DOHH2 (cell line): ENCODE results near the gene PDIA2.

ENCODE experiments used
- H3F3A ChIP-seq: fragments of 200-600 bp; sonication (generic), shearing (Covaris generic); 2 replicates; pipeline ENCODE4 v1.6.0; 2016; ENCODE audit warnings: antibody characterized with exemption, mild to moderate bottlenecking; ENCODE audit not compliant: control insufficient read depth, insufficient read depth
- H3K27ac ChIP-seq: fragments of 200-600 bp; sonication (generic); 2 replicates; pipeline ENCODE4 v1.5.1; 2014; ENCODE audit warnings: low read depth, mild to moderate bottlenecking, low read length, moderate library complexity
- H3K27me3 ChIP-seq: fragments of 200-600 bp; sonication (generic); 2 replicates; pipeline ENCODE4 v1.6.1; 2014; ENCODE audit warnings: mild to moderate bottlenecking, low read length, mixed read lengths; ENCODE audit not compliant: control insufficient read depth
- H3K36me3 ChIP-seq: fragments of 200-600 bp; sonication (generic); 2 replicates; pipeline ENCODE4 v1.6.1; 2014; ENCODE audit warnings: mild to moderate bottlenecking, low read length, moderate library complexity, mixed read lengths; ENCODE audit not compliant: control insufficient read depth
- H3K4me1 ChIP-seq: fragments of 200-600 bp; sonication (generic); 2 replicates; pipeline ENCODE4 v1.6.1; 2014; ENCODE audit warnings: mild to moderate bottlenecking, low read length, mixed read lengths; ENCODE audit not compliant: control insufficient read depth
- H3K4me2 ChIP-seq: fragments of 200-600 bp; sonication (generic); 2 replicates; pipeline ENCODE4 v1.6.0; 2014; ENCODE audit warnings: mild to moderate bottlenecking, low read length, moderate library complexity
- H3K4me3 ChIP-seq: fragments of 200-600 bp; sonication (generic); 2 replicates; pipeline ENCODE4 v1.5.1; 2014; ENCODE audit warnings: mild to moderate bottlenecking, low read length, mixed read lengths
- H3K79me2 ChIP-seq: fragments of 200-600 bp; sonication (generic); 2 replicates; pipeline ENCODE4 v1.6.1; 2014; ENCODE audit warnings: mild to moderate bottlenecking, low read length, mixed read lengths; ENCODE audit not compliant: control insufficient read depth
- H3K9me2 ChIP-seq: fragments of 200-600 bp; sonication (generic); replicated peaks from 2 replicates; pipeline ENCODE4 v1.6.1; 2014; ENCODE audit warnings: mild to moderate bottlenecking, low read length, mixed read lengths; ENCODE audit not compliant: control insufficient read depth
- H3K9me3 ChIP-seq: fragments of 200-600 bp; sonication (generic); 2 replicates; pipeline ENCODE4 v1.6.1; 2014; ENCODE audit warnings: antibody characterized with exemption, low read length, mixed read lengths; ENCODE audit not compliant: control insufficient read depth, insufficient read depth
- H4K20me1 ChIP-seq: fragments of 200-600 bp; sonication (generic); 2 replicates; pipeline ENCODE4 v1.6.0; 2014; ENCODE audit warnings: low read depth, mild to moderate bottlenecking, antibody characterized with exemption, low read length, moderate library complexity; ENCODE audit not compliant: control insufficient read depth, insufficient read depth
- EZH2phosphoT487 ChIP-seq: fragments of 200-600 bp; sonication (generic); IDR thresholded peaks from 2 replicates; pipeline ENCODE4 v1.6.1; 2017; ENCODE audit warnings: borderline replicate concordance, mild to moderate bottlenecking, antibody characterized with exemption, low read length, moderate library complexity, mixed read lengths
- TF ChIP-seq, protein P1 (sequence below): fragments of 200-600 bp; sonication (generic); IDR thresholded peaks from one replicate; pipeline ENCODE4 v1.5.1; 2014; ENCODE audit warnings: antibody characterized with exemption, mild to moderate bottlenecking, low read depth, low read length; ENCODE audit not compliant: poor library complexity, severe bottlenecking

Gene PDIA2

DNA sequence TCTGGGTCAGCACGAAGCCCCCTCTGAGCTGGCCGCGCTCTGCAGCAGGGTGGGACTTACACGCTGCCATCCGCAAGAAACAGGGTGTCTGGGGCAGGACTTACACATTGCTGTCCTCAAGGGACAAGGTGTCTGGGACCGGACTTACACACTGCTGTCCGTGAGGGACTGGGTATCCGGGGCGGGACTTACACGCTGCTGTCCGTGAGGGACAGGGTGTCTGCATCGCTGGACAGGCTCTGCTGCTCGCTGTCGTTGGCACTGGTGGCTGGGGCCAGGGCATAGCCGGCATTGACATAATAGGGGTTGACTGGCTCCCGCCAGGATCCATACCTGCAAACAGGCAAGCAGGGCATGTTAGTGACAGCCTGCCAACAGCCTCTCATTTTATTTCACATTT, 31.4 kb downstream of the PDIA2 start:
- H3K79me2 ChIP-seq = peaks cover 41% of the 10 kb centered on the region
- no peak overlapping the region for H3K27ac ChIP-seq
- TF ChIP-seq EZH2phosphoT487 = no peak
- TF ChIP-seq, protein P1, sequence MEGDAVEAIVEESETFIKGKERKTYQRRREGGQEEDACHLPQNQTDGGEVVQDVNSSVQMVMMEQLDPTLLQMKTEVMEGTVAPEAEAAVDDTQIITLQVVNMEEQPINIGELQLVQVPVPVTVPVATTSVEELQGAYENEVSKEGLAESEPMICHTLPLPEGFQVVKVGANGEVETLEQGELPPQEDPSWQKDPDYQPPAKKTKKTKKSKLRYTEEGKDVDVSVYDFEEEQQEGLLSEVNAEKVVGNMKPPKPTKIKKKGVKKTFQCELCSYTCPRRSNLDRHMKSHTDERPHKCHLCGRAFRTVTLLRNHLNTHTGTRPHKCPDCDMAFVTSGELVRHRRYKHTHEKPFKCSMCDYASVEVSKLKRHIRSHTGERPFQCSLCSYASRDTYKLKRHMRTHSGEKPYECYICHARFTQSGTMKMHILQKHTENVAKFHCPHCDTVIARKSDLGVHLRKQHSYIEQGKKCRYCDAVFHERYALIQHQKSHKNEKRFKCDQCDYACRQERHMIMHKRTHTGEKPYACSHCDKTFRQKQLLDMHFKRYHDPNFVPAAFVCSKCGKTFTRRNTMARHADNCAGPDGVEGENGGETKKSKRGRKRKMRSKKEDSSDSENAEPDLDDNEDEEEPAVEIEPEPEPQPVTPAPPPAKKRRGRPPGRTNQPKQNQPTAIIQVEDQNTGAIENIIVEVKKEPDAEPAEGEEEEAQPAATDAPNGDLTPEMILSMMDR = no peak
- no peaks in the 10 kb centered on the region for H3K9me3 ChIP-seq
- H4K20me1 ChIP-seq = no peaks in the 10 kb centered on the region
- H3K4me3 ChIP-seq = no peak overlapping the region
- H3K4me1 ChIP-seq = no peaks in the 10 kb centered on the region
- peaks cover 23% of the 10 kb centered on the region for H3K36me3 ChIP-seq
- H3F3A ChIP-seq = no peaks in the 10 kb centered on the region
- no peaks in the 10 kb centered on the region for H3K27me3 ChIP-seq
- no peaks in the 10 kb centered on the region for H3K9me2 ChIP-seq
- H3K4me2 ChIP-seq = no peak overlapping the region

DNA sequence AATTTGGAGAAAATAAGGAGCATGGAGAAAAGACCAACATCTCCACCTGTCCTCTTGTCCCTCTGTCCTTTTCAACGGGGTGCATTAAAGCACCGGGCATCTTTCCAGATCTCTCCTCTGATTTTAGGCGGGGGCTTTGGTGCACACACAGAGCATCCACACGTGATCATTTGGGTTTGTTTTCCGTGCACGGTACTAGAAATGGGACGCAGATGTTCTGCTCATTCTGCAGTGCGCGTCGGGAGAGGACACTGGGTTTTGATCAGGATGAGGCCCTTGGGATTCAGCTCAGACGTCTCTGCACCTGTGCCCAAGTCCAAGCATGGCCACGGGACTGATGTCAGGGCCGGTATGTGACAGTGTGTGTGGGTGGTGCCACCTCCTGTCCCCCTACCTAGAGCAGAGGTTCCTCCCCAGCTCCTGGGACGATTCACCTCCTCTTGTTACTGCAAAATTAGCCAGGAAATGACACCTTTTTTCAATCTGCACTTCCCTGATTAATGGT, 31.9 kb downstream of the PDIA2 start:
- Histone ChIP-seq H3K79me2 (peaks cover 46% of the 10 kb centered on the region), H3K9me2 (no peaks in the 10 kb centered on the region), H3F3A (no peaks in the 10 kb centered on the region), H3K9me3 (no peaks in the 10 kb centered on the region), H3K36me3 (peaks cover 21% of the 10 kb centered on the region), H4K20me1 (no peaks in the 10 kb centered on the region), H3K27me3 (no peaks in the 10 kb centered on the region), H3K4me1 (no peaks in the 10 kb centered on the region), H3K4me2 (no peak overlapping the region), H3K27ac (no peak overlapping the region), H3K4me3 (no peak overlapping the region)
- TF ChIP-seq, protein P1 = no peak
- no peak for TF ChIP-seq EZH2phosphoT487

DNA sequence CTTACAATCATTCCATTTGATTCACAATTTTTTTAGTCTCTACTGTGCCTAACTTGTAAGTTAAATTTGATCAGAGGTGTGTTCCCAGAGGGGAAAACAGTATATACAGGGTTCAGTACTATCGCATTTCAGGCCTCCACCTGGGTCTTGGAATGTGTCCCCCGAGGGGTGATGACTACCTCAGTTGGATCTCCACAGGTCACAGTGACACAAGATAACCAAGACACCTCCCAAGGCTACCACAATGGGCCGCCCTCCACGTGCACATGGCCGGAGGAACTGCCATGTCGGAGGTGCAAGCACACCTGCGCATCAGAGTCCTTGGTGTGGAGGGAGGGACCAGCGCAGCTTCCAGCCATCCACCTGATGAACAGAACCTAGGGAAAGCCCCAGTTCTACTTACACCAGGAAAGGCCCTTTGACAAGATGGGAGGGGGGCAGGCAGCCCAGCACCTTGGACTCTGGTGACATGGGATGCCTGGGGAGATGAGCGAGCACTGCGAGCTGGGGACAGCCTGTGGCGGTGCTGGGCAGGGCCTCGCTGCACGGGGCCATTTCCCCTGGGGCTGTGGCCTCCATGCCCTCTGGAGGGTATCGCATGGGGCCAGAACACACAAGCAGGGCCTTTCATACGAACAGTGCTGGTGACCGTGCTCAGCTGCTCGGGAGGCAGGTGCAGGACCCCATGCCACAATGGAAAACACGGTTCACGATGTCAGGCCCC, 33.9 kb downstream of the PDIA2 start:
- TF ChIP-seq, protein P1 = no peak
- TF ChIP-seq EZH2phosphoT487 = no peak
- no peaks in the 10 kb centered on the region for H3F3A ChIP-seq
- peaks cover 63% of the 10 kb centered on the region for H3K79me2 ChIP-seq
- H3K27me3 ChIP-seq = no peaks in the 10 kb centered on the region
- no peaks in the 10 kb centered on the region for H3K4me1 ChIP-seq
- H3K36me3 ChIP-seq = peaks cover 20% of the 10 kb centered on the region
- no peaks in the 10 kb centered on the region for H3K9me3 ChIP-seq
- no peak overlapping the region for H3K27ac ChIP-seq
- H3K4me2 ChIP-seq = no peak overlapping the region
- no peak overlapping the region for H3K4me3 ChIP-seq
- no peaks in the 10 kb centered on the region for H3K9me2 ChIP-seq
- H4K20me1 ChIP-seq = peaks cover 4% of the 10 kb centered on the region; the same call in 1 of the 2 replicates
